HG03108 (cell line): ENCODE data around the gene STX8.

ENCODE experiments used
- ATAC-seq: cut with Tn5 transposase; IDR thresholded peaks from one replicate; pipeline ENCODE4 v1.9.1; 2021; ENCODE audit warnings: moderate library complexity; ENCODE audit not compliant: unreplicated experiment

The STX8 gene

GRCh38 chr17:9230861-9231260 is 344.8 kb downstream of the STX8 start:
- no peak for ATAC-seq

- no peak for ATAC-seq
Measured at GRCh38 chr17:9230346-9230745, 345.3 kb downstream of the STX8 start.

- no peak for ATAC-seq
Measured at GRCh38 chr17:9229826-9230201, 345.8 kb downstream of the STX8 start.

- no peak for ATAC-seq
Measured at GRCh38 chr17:9229160-9229825, 346.3 kb downstream of the STX8 start.

GRCh38 chr17:9228408-9229159 is 347.0 kb downstream of the STX8 start:
- no peak for ATAC-seq

- no peak for ATAC-seq
Measured at GRCh38 chr17:9227819-9228407, 347.7 kb downstream of the STX8 start.

- ATAC-seq = no peak
Measured at GRCh38 chr17:9226794-9227135, 348.9 kb downstream of the STX8 start.

- ATAC-seq = no peak
Measured at GRCh38 chr17:9226130-9226793, 349.4 kb downstream of the STX8 start.

GRCh38 chr17:9225305-9226101 is 350.1 kb downstream of the STX8 start:
- no peak for ATAC-seq

- no peak for ATAC-seq
Measured at GRCh38 chr17:9224485-9224884, 351.1 kb downstream of the STX8 start.

- no peak for ATAC-seq
Measured at GRCh38 chr17:9223531-9223930, 352.1 kb downstream of the STX8 start.

- no peak for ATAC-seq
Measured at GRCh38 chr17:9221922-9222180, 353.8 kb downstream of the STX8 start.

GRCh38 chr17:9221147-9221921 is 354.3 kb downstream of the STX8 start:
- ATAC-seq = no peak

- no peak for ATAC-seq
Measured at GRCh38 chr17:9220398-9221146, 355.0 kb downstream of the STX8 start.

- no peak for ATAC-seq
Measured at GRCh38 chr17:9219631-9220397, 355.8 kb downstream of the STX8 start.

GRCh38 chr17:9218911-9219310 is 356.7 kb downstream of the STX8 start:
- ATAC-seq = no peak

- ATAC-seq = no peak
Measured at GRCh38 chr17:9218064-9218635, 357.5 kb downstream of the STX8 start.

GRCh38 chr17:9217151-9218056 is 358.2 kb downstream of the STX8 start:
- ATAC-seq = no peak
